Neural progenitor cell (in vitro differentiated cells): ENCODE measurements around the gene STAT5A. TPM values are rescaled to one million over a fixed set of nuclear protein-coding genes. Genes with fewer than 3 reads are reported as not detected.
A peak's percentile ranks its signal among the peaks of the same experiment; 100 is the strongest.

ENCODE experiments used
- DNase-seq: peaks from one replicate; pipeline ENCODE4 v3.0.0-alpha.2; 2016; ENCODE audit warnings: low spot score
- H2AFZ ChIP-seq: fragments of 200-600 bp; sonication (generic); replicated peaks from 2 replicates; pipeline ENCODE4 v1.6.1; 2016; ENCODE audit warnings: antibody characterized with exemption
- H3F3A ChIP-seq: fragments of 200-600 bp; sonication (generic); 2 replicates; pipeline ENCODE4 v1.6.1; 2016; ENCODE audit warnings: antibody characterized with exemption, low read depth
- H3K27ac ChIP-seq: fragments of 200-600 bp; sonication (generic); 2 replicates; pipeline ENCODE4 v1.5.1; 2016; ENCODE audit warnings: mild to moderate bottlenecking
- H3K27me3 ChIP-seq: fragments of 200-600 bp; sonication (generic); 2 replicates; pipeline ENCODE4 v1.6.1; 2016; ENCODE audit warnings: mild to moderate bottlenecking, moderate library complexity
- H3K36me3 ChIP-seq: fragments of 200-600 bp; sonication (generic); 2 replicates; pipeline ENCODE4 v1.5.1; 2016
- H3K4me1 ChIP-seq: fragments of 200-600 bp; sonication (generic); 2 replicates; pipeline ENCODE4 v1.6.1; 2016; ENCODE audit warnings: mixed run types
- H3K4me2 ChIP-seq: fragments of 200-600 bp; sonication (generic); 2 replicates; pipeline ENCODE4 v1.6.1; 2016
- H3K4me3 ChIP-seq: fragments of 200-600 bp; sonication (generic); 2 replicates; pipeline ENCODE4 v1.5.1; 2016
- H3K79me2 ChIP-seq: fragments of 200-600 bp; sonication (generic); 2 replicates; pipeline ENCODE4 v1.6.1; 2016; ENCODE audit warnings: low read depth
- H3K9ac ChIP-seq: fragments of 200-600 bp; sonication (generic); 2 replicates; pipeline ENCODE4 v1.6.1; 2016
- H3K9me3 ChIP-seq: fragments of 200-600 bp; sonication (generic); 2 replicates; pipeline ENCODE4 v1.5.1; 2016; ENCODE audit warnings: low read depth
- H4K20me1 ChIP-seq: fragments of 200-600 bp; sonication (generic); 2 replicates; pipeline ENCODE4 v1.6.1; 2016; ENCODE audit warnings: low read depth
- H3K27ac Mint-ChIP-seq: 3 replicates; pipeline ENCODE4 v1.8.0; 2021; ENCODE audit warnings: mixed read lengths
- H3K27me3 Mint-ChIP-seq: 2 replicates; pipeline ENCODE4 v1.8.0; 2022; ENCODE audit warnings: low read depth, mild to moderate bottlenecking, inconsistent platforms, moderate library complexity, mixed read lengths; ENCODE audit not compliant: insufficient read depth
- H3K36me3 Mint-ChIP-seq: 3 replicates; pipeline ENCODE4 v1.8.0; 2021; ENCODE audit warnings: mixed read lengths
- H3K4me1 Mint-ChIP-seq: 3 replicates; pipeline ENCODE4 v1.8.0; 2021; ENCODE audit warnings: mixed read lengths
- H3K4me3 Mint-ChIP-seq: 3 replicates; pipeline ENCODE4 v1.8.0; 2021; ENCODE audit warnings: mild to moderate bottlenecking, moderate library complexity, mixed read lengths
- H3K9me3 Mint-ChIP-seq: 3 replicates; pipeline ENCODE4 v1.8.0; 2020; ENCODE audit warnings: mixed read lengths
- CTCF ChIP-seq: fragments of 200-600 bp; sonication (generic); IDR thresholded peaks from 2 replicates; pipeline ENCODE4 v1.5.1; 2017; ENCODE audit warnings: antibody characterized with exemption, mild to moderate bottlenecking
- EZH2 ChIP-seq: fragments of 200-600 bp; sonication (generic); IDR thresholded peaks from 2 replicates; pipeline ENCODE4 v1.6.1; 2017; ENCODE audit warnings: antibody characterized with exemption, mild to moderate bottlenecking, moderate library complexity
- EZH2phosphoT487 ChIP-seq: fragments of 200-600 bp; sonication (generic); IDR thresholded peaks from 2 replicates; pipeline ENCODE4 v1.6.1; 2017; ENCODE audit warnings: antibody characterized with exemption
- total RNA-seq: library from RNA; depleted of rRNA; stranded (reverse); fragments of >200 nt; gene quantifications from 2 replicates; pipeline ENCODE4 v1.2.3, GENCODE V29; 2015; ENCODE audit warnings: low replicate concordance

The STAT5A gene
- total RNA-seq, 1 donor from 2014 or later: 10.0 TPM

DNA sequence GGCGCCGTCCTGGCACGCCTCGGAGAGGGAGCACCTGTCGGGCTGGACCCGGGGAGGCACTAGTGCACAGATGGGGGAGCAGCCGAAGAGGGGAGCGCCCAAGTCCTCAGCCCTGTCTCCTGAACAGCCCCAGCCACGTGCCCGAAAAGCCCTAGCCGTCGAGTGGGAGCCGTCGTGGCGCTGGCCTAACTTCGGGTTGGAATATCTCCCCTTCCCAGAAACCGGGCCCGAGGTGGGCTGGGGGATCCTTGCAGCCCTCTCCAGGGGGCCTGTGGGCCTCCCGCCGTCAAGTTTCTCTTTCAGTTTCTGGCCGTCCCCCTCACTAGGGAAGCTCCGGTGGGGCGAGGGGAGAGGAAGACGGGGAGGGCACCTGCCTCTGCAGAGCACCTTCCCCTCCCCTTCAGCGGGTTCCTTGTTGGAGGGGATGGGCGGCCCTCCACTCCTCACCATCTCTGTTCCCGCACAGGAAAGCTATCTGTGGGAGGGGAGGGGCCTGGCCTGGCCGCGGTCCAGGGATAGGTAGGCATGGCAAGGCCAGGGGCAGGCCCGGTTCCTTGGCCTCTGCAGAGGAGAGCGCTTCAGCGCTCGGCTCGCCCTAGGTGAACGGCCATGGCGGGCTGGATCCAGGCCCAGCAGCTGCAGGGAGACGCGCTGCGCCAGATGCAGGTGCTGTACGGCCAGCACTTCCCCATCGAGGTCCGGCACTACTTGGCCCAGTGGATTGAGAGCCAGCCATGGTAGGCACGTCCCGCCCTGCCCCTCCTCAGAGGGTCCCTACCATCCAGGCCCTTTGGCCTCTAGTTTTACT is 709 bp downstream of the STAT5A start:
- no peak overlapping the region for H3K27ac Mint-ChIP-seq
- TF ChIP-seq EZH2phosphoT487 (no peak), CTCF (no peak), EZH2 (no peak)
- no peaks in the 10 kb centered on the region for H3K79me2 ChIP-seq
- no peaks in the 10 kb centered on the region for H4K20me1 ChIP-seq
- peaks cover 39% of the 10 kb centered on the region for H3K27me3 ChIP-seq
- no peaks in the 10 kb centered on the region for H3K4me1 ChIP-seq
- no peak overlapping the region for H3K27ac ChIP-seq
- H3K27me3 Mint-ChIP-seq: peaks cover 26% of the 10 kb centered on the region
- peak overlapping the region; percentile 58 for H3K4me3 ChIP-seq
- H3K36me3 ChIP-seq: no peaks in the 10 kb centered on the region
- H3K9me3 ChIP-seq: no peaks in the 10 kb centered on the region
- H3K4me1 Mint-ChIP-seq: peaks cover 15% of the 10 kb centered on the region
- H3K36me3 Mint-ChIP-seq: no peaks in the 10 kb centered on the region
- peak overlapping the region; percentile 92 for H2AFZ ChIP-seq
- no peak for DNase-seq
- peaks cover 10% of the 10 kb centered on the region for H3F3A ChIP-seq
- peaks cover 2% of the 10 kb centered on the region for H3K9me3 Mint-ChIP-seq
- H3K9ac ChIP-seq: no peak overlapping the region
- H3K4me3 Mint-ChIP-seq: peak overlapping the region; percentile 52
- H3K4me2 ChIP-seq: peak overlapping the region; percentile 89

GRCh38 chr17:42289611-42290181 is 1.4 kb downstream of the STAT5A start:
- no peaks in the 10 kb centered on the region for H3K36me3 Mint-ChIP-seq
- Histone ChIP-seq H3K4me1 (no peaks in the 10 kb centered on the region), H3K9ac (no peak overlapping the region), H3K9me3 (no peaks in the 10 kb centered on the region), H3K27ac (no peak overlapping the region), H3K36me3 (no peaks in the 10 kb centered on the region), H4K20me1 (no peaks in the 10 kb centered on the region), H3F3A (peaks cover 10% of the 10 kb centered on the region), H2AFZ (no peak overlapping the region), H3K27me3 (peaks cover 39% of the 10 kb centered on the region), H3K4me3 (no peak overlapping the region), H3K79me2 (no peaks in the 10 kb centered on the region), H3K4me2 (no peak overlapping the region)
- H3K27ac Mint-ChIP-seq: no peak overlapping the region
- no peak for TF ChIP-seq EZH2phosphoT487
- TF ChIP-seq CTCF: no peak
- no peak for TF ChIP-seq EZH2
- no peak for DNase-seq
- H3K9me3 Mint-ChIP-seq: peaks cover 2% of the 10 kb centered on the region
- H3K4me3 Mint-ChIP-seq: peak overlapping the region; percentile 52
- H3K27me3 Mint-ChIP-seq: peaks cover 29% of the 10 kb centered on the region
- H3K4me1 Mint-ChIP-seq: peaks cover 15% of the 10 kb centered on the region

- Mint-ChIP-seq H3K27ac (no peak overlapping the region), H3K36me3 (no peaks in the 10 kb centered on the region), H3K9me3 (peaks cover 2% of the 10 kb centered on the region), H3K4me1 (peaks cover 15% of the 10 kb centered on the region), H3K4me3 (peak overlapping the region; percentile 0), H3K27me3 (peaks cover 28% of the 10 kb centered on the region)
- H3K27ac ChIP-seq: no peak overlapping the region
- H4K20me1 ChIP-seq: no peaks in the 10 kb centered on the region
- no peak overlapping the region for H2AFZ ChIP-seq
- no peak overlapping the region for H3K4me2 ChIP-seq
- no peaks in the 10 kb centered on the region for H3K9me3 ChIP-seq
- peaks cover 10% of the 10 kb centered on the region for H3F3A ChIP-seq
- H3K4me3 ChIP-seq: no peak overlapping the region
- no peak for TF ChIP-seq EZH2phosphoT487
- TF ChIP-seq CTCF: no peak
- no peaks in the 10 kb centered on the region for H3K4me1 ChIP-seq
- no peak for DNase-seq
- H3K79me2 ChIP-seq: no peaks in the 10 kb centered on the region
- H3K36me3 ChIP-seq: no peaks in the 10 kb centered on the region
- H3K9ac ChIP-seq: no peak overlapping the region
- peaks cover 39% of the 10 kb centered on the region for H3K27me3 ChIP-seq
Observed at GRCh38 chr17:42290577-42290976, 2.3 kb downstream of the STAT5A start.
